Measurements from ENCODE around the gene PTCSC3. TPM values are rescaled to one million over a fixed set of nuclear protein-coding genes. Genes with fewer than 3 reads are reported as not detected.

The PTCSC3 gene
- polyA plus RNA-seq, 2 donors = not detected

- Histone ChIP-seq H3K9me3 (ENCODE audit: control insufficient read depth in 2 of 2, insufficient read depth in 1 of 2, low read depth in 1 of 2, low read length in 1 of 2) (peaks cover 0 to 3% of the 10 kb centered on the region in 2 donors), H3K36me3 (ENCODE audit: control insufficient read depth in 2 of 2, insufficient read depth in 2 of 2, low read length in 1 of 2) (no peaks in the 10 kb centered on the region)
Observed at GRCh38 chr14:36096090-36096489, 80.4 kb downstream of the PTCSC3 start.

GRCh38 chr14:36094963-36095362, 81.6 kb downstream of the PTCSC3 start:
- Histone ChIP-seq H3K27ac (ENCODE audit: low read depth in 2 of 2, low read length in 1 of 2) (no peak overlapping the region), H3K4me1 (ENCODE audit: control insufficient read depth in 2 of 2, insufficient read depth in 2 of 2, low read length in 1 of 2) (no peaks in the 10 kb centered on the region), H3K36me3 (ENCODE audit: control insufficient read depth in 2 of 2, insufficient read depth in 2 of 2, low read length in 1 of 2) (no peaks in the 10 kb centered on the region), H3K9me3 (ENCODE audit: control insufficient read depth in 2 of 2, insufficient read depth in 1 of 2, low read depth in 1 of 2, low read length in 1 of 2) (peaks cover 0 to 3% of the 10 kb centered on the region in 2 donors), H3K4me3 (ENCODE audit: low read depth in 1 of 2, low read length in 2 of 2) (no peak overlapping the region), H3K27me3 (ENCODE audit: control insufficient read depth in 1 of 2, insufficient read depth in 2 of 2, low read length in 2 of 2) (no peaks in the 10 kb centered on the region)
- 88 to 92% methylated on average over 4 of the region's 4 CpGs for WGBS, 2 donors

More at GRCh38 chr14:36096090-36096489, 80.4 kb downstream of the PTCSC3 start:
- H3K4me3 ChIP-seq (ENCODE audit: low read depth in 1 of 2, low read length in 2 of 2) = no peak overlapping the region
- no peak overlapping the region for H3K27ac ChIP-seq (ENCODE audit: low read depth in 2 of 2, low read length in 1 of 2)
- no peaks in the 10 kb centered on the region for H3K27me3 ChIP-seq (ENCODE audit: control insufficient read depth in 1 of 2, insufficient read depth in 2 of 2, low read length in 2 of 2)
- H3K4me1 ChIP-seq (ENCODE audit: control insufficient read depth in 2 of 2, insufficient read depth in 2 of 2, low read length in 1 of 2) = no peaks in the 10 kb centered on the region

- H3K27ac ChIP-seq (ENCODE audit: low read depth in 2 of 2, low read length in 1 of 2) = no peak overlapping the region
Observed at GRCh38 chr14:36091096-36091495, 85.4 kb downstream of the PTCSC3 start.

DNA sequence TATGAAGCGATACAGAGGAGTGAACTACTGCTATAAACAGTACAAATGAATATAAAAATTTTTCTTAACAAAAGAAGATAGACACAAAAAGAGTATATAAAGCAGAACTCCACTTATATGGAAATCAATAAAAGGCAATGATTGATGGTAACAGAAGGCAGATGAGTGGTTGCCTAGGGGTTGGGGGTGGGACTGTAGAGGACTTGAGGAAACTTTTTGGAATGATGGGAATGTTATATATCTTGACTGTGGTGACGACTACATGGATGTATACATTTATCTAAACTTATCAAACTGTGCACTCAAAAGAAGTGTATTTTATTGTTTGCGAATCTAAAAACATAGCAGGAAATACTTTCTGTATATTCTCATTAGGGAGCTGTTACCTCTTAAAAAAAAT, 89.1 kb downstream of the PTCSC3 start:
- no peaks in the 10 kb centered on the region for H3K4me1 ChIP-seq (ENCODE audit: control insufficient read depth in 2 of 2, insufficient read depth in 2 of 2, low read length in 1 of 2)
- 82 to 85% methylated on average over 3 of the region's 3 CpGs for WGBS, 2 donors
- H3K4me3 ChIP-seq (ENCODE audit: low read depth in 1 of 2, low read length in 2 of 2) = no peak overlapping the region
- H3K27me3 ChIP-seq (ENCODE audit: control insufficient read depth in 1 of 2, insufficient read depth in 2 of 2, low read length in 2 of 2) = no peaks in the 10 kb centered on the region
- no peaks in the 10 kb centered on the region for H3K36me3 ChIP-seq (ENCODE audit: control insufficient read depth in 2 of 2, insufficient read depth in 2 of 2, low read length in 1 of 2)
- H3K27ac ChIP-seq (ENCODE audit: low read depth in 2 of 2, low read length in 1 of 2) = no peak overlapping the region
- no peaks in the 10 kb centered on the region for H3K9me3 ChIP-seq (ENCODE audit: control insufficient read depth in 2 of 2, insufficient read depth in 1 of 2, low read depth in 1 of 2, low read length in 1 of 2)

More at GRCh38 chr14:36091096-36091495, 85.4 kb downstream of the PTCSC3 start:
- H3K27me3 ChIP-seq (ENCODE audit: control insufficient read depth in 1 of 2, insufficient read depth in 2 of 2, low read length in 2 of 2) = no peaks in the 10 kb centered on the region
- no peaks in the 10 kb centered on the region for H3K36me3 ChIP-seq (ENCODE audit: control insufficient read depth in 2 of 2, insufficient read depth in 2 of 2, low read length in 1 of 2)
- 23 to 35% methylated on average over 2 of the region's 2 CpGs for WGBS, 2 donors
- no peaks in the 10 kb centered on the region for H3K9me3 ChIP-seq (ENCODE audit: control insufficient read depth in 2 of 2, insufficient read depth in 1 of 2, low read depth in 1 of 2, low read length in 1 of 2)
- H3K4me1 ChIP-seq (ENCODE audit: control insufficient read depth in 2 of 2, insufficient read depth in 2 of 2, low read length in 1 of 2) = no peaks in the 10 kb centered on the region
- H3K4me3 ChIP-seq (ENCODE audit: low read depth in 1 of 2, low read length in 2 of 2) = no peak overlapping the region

- Histone ChIP-seq H3K4me3 (ENCODE audit: low read depth in 1 of 2, low read length in 2 of 2) (no peak overlapping the region), H3K4me1 (ENCODE audit: control insufficient read depth in 2 of 2, insufficient read depth in 2 of 2, low read length in 1 of 2) (no peaks in the 10 kb centered on the region)
- WGBS, 2 donors = 22 to 26% methylated on average over 1 of the region's 1 CpG
Observed at GRCh38 chr14:36086629-36087395, 89.7 kb downstream of the PTCSC3 start.

GRCh38 chr14:36085861-36086260, 90.7 kb downstream of the PTCSC3 start:
- Histone ChIP-seq H3K9me3 (ENCODE audit: control insufficient read depth in 2 of 2, insufficient read depth in 1 of 2, low read depth in 1 of 2, low read length in 1 of 2) (no peaks in the 10 kb centered on the region), H3K27me3 (ENCODE audit: control insufficient read depth in 1 of 2, insufficient read depth in 2 of 2, low read length in 2 of 2) (no peaks in the 10 kb centered on the region), H3K27ac (ENCODE audit: low read depth in 2 of 2, low read length in 1 of 2) (no peak overlapping the region), H3K36me3 (ENCODE audit: control insufficient read depth in 2 of 2, insufficient read depth in 2 of 2, low read length in 1 of 2) (no peaks in the 10 kb centered on the region), H3K4me3 (ENCODE audit: low read depth in 1 of 2, low read length in 2 of 2) (no peak overlapping the region), H3K4me1 (ENCODE audit: control insufficient read depth in 2 of 2, insufficient read depth in 2 of 2, low read length in 1 of 2) (no peaks in the 10 kb centered on the region)
- WGBS, 2 donors = 60 to 66% methylated on average over 6 of the region's 6 CpGs

More at GRCh38 chr14:36086629-36087395, 89.7 kb downstream of the PTCSC3 start:
- Histone ChIP-seq H3K36me3 (ENCODE audit: control insufficient read depth in 2 of 2, insufficient read depth in 2 of 2, low read length in 1 of 2) (no peaks in the 10 kb centered on the region), H3K27ac (ENCODE audit: low read depth in 2 of 2, low read length in 1 of 2) (no peak overlapping the region), H3K27me3 (ENCODE audit: control insufficient read depth in 1 of 2, insufficient read depth in 2 of 2, low read length in 2 of 2) (no peaks in the 10 kb centered on the region), H3K9me3 (ENCODE audit: control insufficient read depth in 2 of 2, insufficient read depth in 1 of 2, low read depth in 1 of 2, low read length in 1 of 2) (no peaks in the 10 kb centered on the region)

Other genes with a start within 250 kb of the PTCSC3 start
- gene MBIP, start 143.9 kb upstream of the PTCSC3 start, polyA plus RNA-seq = 10 to 100 TPM in 1 of 2 donors, 1 to 10 TPM in 1; 9.2 to 11.3 TPM